Right kidney (tissue), 9 donors: ENCODE measurements around the gene ABCA13.
"Not testable (repeated sequence)": the region's sequence is repeated elsewhere in the genome, so short reads cannot be mapped to it uniquely, and the experiment has no call there.

Experiments
- DNase-seq: peaks from one replicate; pipeline ENCODE4 v3.0.0-alpha.2; 2016
- long read RNA-seq, 8 donors: transcript quantifications; one replicate each; lab custom pipeline, GENCODE V29; 2026

Gene ABCA13
- long read RNA-seq, donor 1: 0 reads
- long read RNA-seq, donor 2: 0 reads
- long read RNA-seq, donor 3: 0 reads
- long read RNA-seq, donor 4: 0 reads
- long read RNA-seq, donor 5: 0 reads
- long read RNA-seq, donor 6: 0 reads
- long read RNA-seq, donor 7: 0 reads
- long read RNA-seq, donor 8: 0 reads

- DNase-seq: no peak
Measured at GRCh38 chr7:48171202-48171601, at the start of gene ABCA13. Gene ABCA13, plus strand, starts transcription at chr7:48171458. Its CDS starts 26 bp downstream, at chr7:48171484.

GRCh38 chr7:48126037-48126436, 45.2 kb upstream of the ABCA13 start:
- DNase-seq: no peak

GRCh38 chr7:48130658-48131108, 40.6 kb upstream of the ABCA13 start:
- no peak for DNase-seq

- no peak for DNase-seq
Measured at GRCh38 chr7:48132792-48133191, 38.5 kb upstream of the ABCA13 start.

GRCh38 chr7:48139459-48139858, 31.8 kb upstream of the ABCA13 start:
- DNase-seq: no peak

- DNase-seq: no peak
Measured at GRCh38 chr7:48140001-48140681, 31.1 kb upstream of the ABCA13 start.

GRCh38 chr7:48141521-48141920, 29.7 kb upstream of the ABCA13 start:
- DNase-seq: no peak

GRCh38 chr7:48144291-48144768, 26.9 kb upstream of the ABCA13 start:
- DNase-seq: no peak

GRCh38 chr7:48147078-48147591, 24.1 kb upstream of the ABCA13 start:
- no peak for DNase-seq

GRCh38 chr7:48147690-48148089, 23.6 kb upstream of the ABCA13 start:
- DNase-seq: not testable (repeated sequence)

- DNase-seq: no peak
Measured at GRCh38 chr7:48148311-48148710, 22.9 kb upstream of the ABCA13 start.

- no peak for DNase-seq
Measured at GRCh38 chr7:48149058-48149457, 22.2 kb upstream of the ABCA13 start.

- DNase-seq: no peak
Measured at GRCh38 chr7:48150086-48150485, 21.2 kb upstream of the ABCA13 start.

GRCh38 chr7:48154792-48155413, 16.4 kb upstream of the ABCA13 start:
- DNase-seq: no peak

- no peak for DNase-seq
Measured at GRCh38 chr7:48158404-48158803, 12.9 kb upstream of the ABCA13 start.

GRCh38 chr7:48161407-48162125, 9.7 kb upstream of the ABCA13 start:
- DNase-seq: no peak

- DNase-seq: no peak
Measured at GRCh38 chr7:48165157-48165556, 6.1 kb upstream of the ABCA13 start.

GRCh38 chr7:48168159-48168558, 3.1 kb upstream of the ABCA13 start:
- no peak for DNase-seq

GRCh38 chr7:48170506-48170905, 752 bp upstream of the ABCA13 start:
- no peak for DNase-seq

GRCh38 chr7:48173313-48173712, 2.1 kb downstream of the ABCA13 start:
- no peak for DNase-seq

GRCh38 chr7:48173756-48174382, 2.6 kb downstream of the ABCA13 start:
- DNase-seq: no peak

- no peak for DNase-seq
Measured at GRCh38 chr7:48175019-48175418, 3.8 kb downstream of the ABCA13 start.
